Smooth muscle cell (in vitro differentiated cells): ENCODE data around the gene CARD14. TPM values are rescaled to one million over a fixed set of nuclear protein-coding genes. Genes with fewer than 3 reads are reported as not detected.

ENCODE experiments used
- DNase-seq: peaks from one replicate; lab custom pipeline; 2025; ENCODE audit not compliant: unreplicated experiment; lab: John Stamatoyannopoulos, UW
- H2AFZ ChIP-seq: fragments of 200-600 bp; sonication (generic); 2 replicates; pipeline ENCODE4 v1.6.0; 2016; ENCODE audit warnings: antibody characterized with exemption, low read depth, mild to moderate bottlenecking
- H3F3A ChIP-seq: fragments of 200-600 bp; sonication (generic); 2 replicates; pipeline ENCODE4 v1.6.0; 2017; ENCODE audit warnings: antibody characterized with exemption, low read depth
- H3K27ac ChIP-seq: fragments of 200-600 bp; sonication (generic); 2 replicates; pipeline ENCODE4 v1.5.1; 2016; ENCODE audit warnings: low read depth, mild to moderate bottlenecking
- H3K27me3 ChIP-seq: fragments of 200-600 bp; sonication (generic); 2 replicates; pipeline ENCODE4 v1.6.1; 2016; ENCODE audit warnings: low read depth, mild to moderate bottlenecking
- H3K36me3 ChIP-seq: fragments of 200-600 bp; sonication (generic); 2 replicates; pipeline ENCODE4 v1.5.1; 2016; ENCODE audit warnings: low read depth
- H3K4me1 ChIP-seq: fragments of 200-600 bp; sonication (generic); 2 replicates; pipeline ENCODE4 v1.5.1; 2016; ENCODE audit warnings: low read depth
- H3K4me2 ChIP-seq: fragments of 200-600 bp; sonication (generic); 2 replicates; pipeline ENCODE4 v1.6.0; 2016; ENCODE audit warnings: mild to moderate bottlenecking
- H3K4me3 ChIP-seq: fragments of 200-600 bp; sonication (generic); 2 replicates; pipeline ENCODE4 v1.5.1; 2016; ENCODE audit warnings: mild to moderate bottlenecking
- H3K79me2 ChIP-seq: fragments of 200-600 bp; sonication (generic); 2 replicates; pipeline ENCODE4 v1.6.0; 2016; ENCODE audit warnings: low read depth, mild to moderate bottlenecking
- H3K9ac ChIP-seq: fragments of 200-600 bp; sonication (generic); 2 replicates; pipeline ENCODE4 v1.6.0; 2016; ENCODE audit warnings: low read depth
- H3K9me3 ChIP-seq: fragments of 200-600 bp; sonication (generic); replicated peaks from 2 replicates; pipeline ENCODE4 v1.5.1; 2016; ENCODE audit warnings: low read depth
- H4K20me1 ChIP-seq: fragments of 200-600 bp; sonication (generic); 2 replicates; pipeline ENCODE4 v1.6.0; 2016; ENCODE audit warnings: low read depth
- WGBS: methylation state at CpG from one replicate; pipeline ENCODE4 v1.1.7; 2016; ENCODE audit warnings: low lambda C conversion rate; 5-methylcytosine and 5-hydroxymethylcytosine counted together
- polyA plus RNA-seq: library from polyadenylated mRNA; unstranded; fragments of >200 nt; fragmentation: Nextera tagmentation; extraction: Ambion mirVana; gene quantifications from 2 replicates; pipeline ENCODE4 v1.2.1, GENCODE V29; 2016
- total RNA-seq: library from RNA; depleted of rRNA; stranded (reverse); fragments of >200 nt; gene quantifications from 2 replicates; pipeline ENCODE4 v1.2.3, GENCODE V29; 2014
- TF ChIP-seq, protein P1 (sequence below): fragments of 200-600 bp; sonication (generic); IDR thresholded peaks from 2 replicates; pipeline ENCODE4 v1.5.1; 2017; ENCODE audit warnings: borderline replicate concordance, mild to moderate bottlenecking, antibody characterized with exemption; ENCODE audit not compliant: insufficient read depth, poor library complexity, severe bottlenecking

Gene CARD14
- total and polyA plus RNA-seq, 2 experiments from 2014 or later: 1.0 to 1.8 TPM

DNA sequence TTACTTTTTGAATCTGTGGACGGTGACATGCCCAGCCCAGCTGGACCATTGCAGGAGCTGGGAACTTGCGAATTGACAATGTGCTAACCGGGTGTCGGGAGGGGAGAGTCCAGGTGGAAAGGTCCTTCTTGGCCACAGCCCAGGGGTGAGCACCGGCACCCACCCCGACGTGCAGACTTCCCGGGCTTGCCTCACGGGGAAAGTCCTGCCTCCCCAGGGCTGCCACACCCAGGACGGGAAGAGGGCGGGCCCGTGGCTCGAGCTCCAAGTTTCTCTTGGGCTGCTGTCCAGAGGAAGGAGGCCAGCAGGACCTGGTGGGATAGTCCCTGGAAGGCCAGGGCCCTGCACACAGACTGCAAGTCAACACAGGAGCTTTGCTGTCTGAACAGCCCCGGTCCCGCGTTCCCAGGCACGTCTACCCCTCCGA is 17.7 kb downstream of the CARD14 start:
- Histone ChIP-seq H3K9ac (no peak overlapping the region), H4K20me1 (no peaks in the 10 kb centered on the region), H3K9me3 (no peaks in the 10 kb centered on the region), H3K4me1 (no peaks in the 10 kb centered on the region), H3K4me3 (no peak overlapping the region), H3K79me2 (no peaks in the 10 kb centered on the region), H3K4me2 (no peak overlapping the region), H2AFZ (peak overlapping the region; percentile 56), H3K36me3 (no peaks in the 10 kb centered on the region), H3K27me3 (no peaks in the 10 kb centered on the region), H3F3A (no peaks in the 10 kb centered on the region), H3K27ac (no peak overlapping the region)
- TF ChIP-seq, protein P1, sequence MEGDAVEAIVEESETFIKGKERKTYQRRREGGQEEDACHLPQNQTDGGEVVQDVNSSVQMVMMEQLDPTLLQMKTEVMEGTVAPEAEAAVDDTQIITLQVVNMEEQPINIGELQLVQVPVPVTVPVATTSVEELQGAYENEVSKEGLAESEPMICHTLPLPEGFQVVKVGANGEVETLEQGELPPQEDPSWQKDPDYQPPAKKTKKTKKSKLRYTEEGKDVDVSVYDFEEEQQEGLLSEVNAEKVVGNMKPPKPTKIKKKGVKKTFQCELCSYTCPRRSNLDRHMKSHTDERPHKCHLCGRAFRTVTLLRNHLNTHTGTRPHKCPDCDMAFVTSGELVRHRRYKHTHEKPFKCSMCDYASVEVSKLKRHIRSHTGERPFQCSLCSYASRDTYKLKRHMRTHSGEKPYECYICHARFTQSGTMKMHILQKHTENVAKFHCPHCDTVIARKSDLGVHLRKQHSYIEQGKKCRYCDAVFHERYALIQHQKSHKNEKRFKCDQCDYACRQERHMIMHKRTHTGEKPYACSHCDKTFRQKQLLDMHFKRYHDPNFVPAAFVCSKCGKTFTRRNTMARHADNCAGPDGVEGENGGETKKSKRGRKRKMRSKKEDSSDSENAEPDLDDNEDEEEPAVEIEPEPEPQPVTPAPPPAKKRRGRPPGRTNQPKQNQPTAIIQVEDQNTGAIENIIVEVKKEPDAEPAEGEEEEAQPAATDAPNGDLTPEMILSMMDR: no peak
- 88% methylated on average over 18 of the region's 18 CpGs for WGBS
- DNase-seq: no peak

DNA sequence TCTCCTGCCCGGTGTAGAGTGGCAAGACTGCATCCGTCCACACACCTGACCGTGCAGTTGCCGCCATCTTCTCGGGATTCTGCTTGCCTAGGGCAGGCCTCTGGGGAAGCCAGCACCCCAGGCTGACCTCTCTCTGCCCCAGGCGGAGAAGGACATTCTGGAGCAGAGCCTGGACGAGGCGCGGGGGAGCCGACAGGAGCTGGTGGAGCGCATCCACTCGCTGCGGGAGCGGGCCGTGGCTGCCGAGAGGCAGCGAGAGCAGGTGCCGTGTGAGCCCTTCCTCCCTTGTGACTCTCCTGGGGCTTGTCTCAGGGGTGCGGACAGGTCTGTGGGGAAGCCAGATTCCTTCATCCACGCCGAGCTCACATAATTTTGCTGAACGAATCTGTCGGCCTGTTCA is 19.8 kb downstream of the CARD14 start:
- Histone ChIP-seq H3K4me2 (no peak overlapping the region), H3K27me3 (no peaks in the 10 kb centered on the region), H3K4me1 (no peaks in the 10 kb centered on the region), H3K9me3 (no peaks in the 10 kb centered on the region), H3K9ac (no peak overlapping the region), H3K4me3 (no peak overlapping the region), H3K79me2 (no peaks in the 10 kb centered on the region), H3F3A (no peaks in the 10 kb centered on the region), H3K27ac (no peak overlapping the region), H2AFZ (no peak overlapping the region), H4K20me1 (no peaks in the 10 kb centered on the region), H3K36me3 (no peaks in the 10 kb centered on the region)
- WGBS: 95% methylated on average over 18 of the region's 23 CpGs
- TF ChIP-seq, protein P1: no peak
- no peak for DNase-seq

DNA sequence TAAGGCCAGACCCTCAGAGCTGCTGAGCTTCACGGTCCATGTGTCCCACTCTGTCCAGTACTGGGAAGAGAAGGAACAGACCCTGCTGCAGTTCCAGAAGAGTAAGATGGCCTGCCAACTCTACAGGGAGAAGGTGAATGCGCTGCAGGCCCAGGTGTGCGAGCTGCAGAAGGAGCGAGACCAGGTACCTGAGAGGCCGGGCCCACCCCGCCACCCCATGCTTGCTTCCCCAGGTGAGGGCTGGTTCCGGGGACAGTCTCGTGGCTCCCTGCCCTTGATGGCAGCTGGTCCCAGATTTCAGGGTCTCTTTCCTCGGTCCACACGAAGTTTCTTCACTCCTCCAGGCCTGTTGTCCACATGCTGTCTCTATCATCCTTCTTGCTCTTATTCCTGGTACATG is 20.9 kb downstream of the CARD14 start:
- no peaks in the 10 kb centered on the region for H3K79me2 ChIP-seq
- H3K4me1 ChIP-seq: no peaks in the 10 kb centered on the region
- H2AFZ ChIP-seq: no peak overlapping the region
- no peaks in the 10 kb centered on the region for H3F3A ChIP-seq
- no peaks in the 10 kb centered on the region for H3K9me3 ChIP-seq
- TF ChIP-seq, protein P1: no peak
- H3K9ac ChIP-seq: no peak overlapping the region
- H3K36me3 ChIP-seq: no peaks in the 10 kb centered on the region
- H3K27ac ChIP-seq: no peak overlapping the region
- no peaks in the 10 kb centered on the region for H4K20me1 ChIP-seq
- no peak overlapping the region for H3K4me2 ChIP-seq
- WGBS: 95% methylated on average over 10 of the region's 10 CpGs
- DNase-seq: no peak
- H3K4me3 ChIP-seq: no peak overlapping the region
- H3K27me3 ChIP-seq: no peaks in the 10 kb centered on the region

DNA sequence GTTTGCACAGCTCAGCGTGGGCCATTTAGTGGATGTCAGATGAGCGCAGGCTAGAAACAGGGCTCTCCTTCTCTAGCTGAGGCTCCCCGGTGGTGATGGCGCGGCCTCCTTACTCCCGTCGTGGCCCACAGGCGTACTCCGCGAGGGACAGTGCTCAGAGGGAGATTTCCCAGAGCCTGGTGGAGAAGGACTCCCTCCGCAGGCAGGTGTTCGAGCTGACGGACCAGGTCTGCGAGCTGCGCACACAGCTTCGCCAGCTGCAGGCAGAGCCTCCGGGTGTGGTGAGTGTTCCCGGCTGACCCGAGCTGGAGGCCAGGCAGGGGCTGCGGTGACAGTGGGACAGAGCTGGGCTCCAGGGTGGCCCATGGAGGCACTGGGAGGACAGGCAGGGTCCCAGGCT is 21.4 kb downstream of the CARD14 start:
- no peak overlapping the region for H3K27ac ChIP-seq
- no peaks in the 10 kb centered on the region for H3K79me2 ChIP-seq
- no peaks in the 10 kb centered on the region for H3K27me3 ChIP-seq
- H3K9ac ChIP-seq: no peak overlapping the region
- H3F3A ChIP-seq: no peaks in the 10 kb centered on the region
- H3K4me1 ChIP-seq: no peaks in the 10 kb centered on the region
- DNase-seq: no peak
- H3K9me3 ChIP-seq: no peaks in the 10 kb centered on the region
- H3K4me3 ChIP-seq: no peak overlapping the region
- TF ChIP-seq, protein P1: no peak
- no peaks in the 10 kb centered on the region for H3K36me3 ChIP-seq
- H4K20me1 ChIP-seq: no peaks in the 10 kb centered on the region
- no peak overlapping the region for H3K4me2 ChIP-seq
- 81% methylated on average over 18 of the region's 20 CpGs for WGBS
- H2AFZ ChIP-seq: no peak overlapping the region
